ENCODE data around the gene ANO5.

- TF ChIP-seq POLR2AphosphoS5 (IDR thresholded peaks at IDR 0.05) (no peak), EP300 (IDR thresholded peaks at IDR 0.05) (no peak)
Measured at GRCh38 chr11:22194306-22194705, 1.4 kb downstream of the ANO5 start.

All from sigmoid colon (tissue), 4 donors.